GM19193 (cell line): ENCODE measurements around the gene STPG2.

Experiments used
- POLR2A ChIP-seq: IDR thresholded peaks from 4 replicates; pipeline ENCODE4 v1.6.1; 2011; ENCODE audit not compliant: insufficient read depth, insufficient read length; ENCODE audit errors: extremely low read depth

Gene STPG2

GRCh38 chr4:98000940-98001339 lies 142.3 kb downstream of the STPG2 start:
- no peak for TF ChIP-seq POLR2A

GRCh38 chr4:97998203-97998602 lies 145.1 kb downstream of the STPG2 start:
- TF ChIP-seq POLR2A: no peak

- TF ChIP-seq POLR2A: no peak
Observed at GRCh38 chr4:97994765-97995465, 148.4 kb downstream of the STPG2 start.

- no peak for TF ChIP-seq POLR2A
Observed at GRCh38 chr4:97990409-97990808, 152.9 kb downstream of the STPG2 start.

- TF ChIP-seq POLR2A: no peak
Observed at GRCh38 chr4:97987019-97987648, 156.1 kb downstream of the STPG2 start.

GRCh38 chr4:97984545-97985131 lies 158.6 kb downstream of the STPG2 start:
- TF ChIP-seq POLR2A: no peak

GRCh38 chr4:97978791-97979488 lies 164.3 kb downstream of the STPG2 start:
- no peak for TF ChIP-seq POLR2A

GRCh38 chr4:97953171-97953941 lies 189.9 kb downstream of the STPG2 start:
- no peak for TF ChIP-seq POLR2A

- no peak for TF ChIP-seq POLR2A
Observed at GRCh38 chr4:97952763-97953162, 190.5 kb downstream of the STPG2 start.

GRCh38 chr4:97950836-97951235 lies 192.4 kb downstream of the STPG2 start:
- no peak for TF ChIP-seq POLR2A

GRCh38 chr4:97942951-97943350 lies 200.3 kb downstream of the STPG2 start:
- TF ChIP-seq POLR2A: no peak

GRCh38 chr4:97942137-97942536 lies 201.1 kb downstream of the STPG2 start:
- TF ChIP-seq POLR2A: no peak

- TF ChIP-seq POLR2A: no peak
Observed at GRCh38 chr4:97938141-97938540, 205.1 kb downstream of the STPG2 start.

GRCh38 chr4:97924341-97924958 lies 218.8 kb downstream of the STPG2 start:
- no peak for TF ChIP-seq POLR2A
